ENCODE data around the gene KLHL35. TPM values are rescaled to one million over a fixed set of nuclear protein-coding genes. Genes with fewer than 3 reads are reported as not detected.
A peak's percentile ranks its signal among the peaks of the same experiment; 100 is the strongest.

KLHL35 gene
- total RNA-seq, 1 donor from 2014 or later = 0.55 TPM

DNA sequence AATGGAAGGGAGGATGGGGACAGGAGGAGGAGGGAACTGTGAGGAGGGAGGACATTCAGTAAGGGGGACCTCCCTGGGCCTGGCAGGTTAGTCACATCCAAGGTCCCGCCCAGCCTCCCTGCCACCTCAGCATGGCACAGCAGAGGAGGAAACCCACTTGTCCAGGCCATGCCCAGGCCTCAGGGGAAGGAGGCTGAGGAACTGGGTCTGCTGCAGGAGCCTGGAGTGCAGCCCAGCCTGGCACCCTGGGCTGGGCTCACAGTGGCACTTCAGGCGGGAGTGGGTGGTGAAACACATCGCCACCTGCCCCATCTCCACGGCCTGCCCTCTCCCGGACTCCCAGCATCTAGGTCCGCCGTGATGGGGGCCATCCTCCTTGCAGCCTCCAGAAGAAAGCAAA is 17.2 kb upstream of the KLHL35 start:
- Mint-ChIP-seq H3K36me3 (ENCODE audit: insufficient read depth) (no peaks in the 10 kb centered on the region), H3K27me3 (peaks cover 22% of the 10 kb centered on the region)

DNA sequence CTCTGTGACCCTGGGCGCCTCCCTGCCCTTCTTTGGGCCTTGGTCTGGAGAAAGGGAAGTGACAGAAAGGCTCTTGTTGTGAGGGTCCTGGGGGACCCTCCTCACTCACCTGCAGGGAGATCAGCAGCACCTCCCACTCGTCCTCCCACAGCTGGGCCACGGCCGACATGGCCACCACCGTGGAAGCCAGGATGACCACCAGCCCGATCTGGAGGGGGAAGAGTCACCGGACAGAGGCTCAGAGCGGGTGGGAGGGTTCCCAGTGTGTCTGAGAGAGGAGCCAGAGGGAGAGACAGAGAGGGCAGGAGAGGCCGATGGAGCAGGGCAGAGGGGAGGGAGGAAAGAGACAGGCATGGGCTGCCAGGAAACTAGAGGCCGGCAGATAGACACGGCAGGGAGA is 16.8 kb upstream of the KLHL35 start:
- TF ChIP-seq, protein P1, sequence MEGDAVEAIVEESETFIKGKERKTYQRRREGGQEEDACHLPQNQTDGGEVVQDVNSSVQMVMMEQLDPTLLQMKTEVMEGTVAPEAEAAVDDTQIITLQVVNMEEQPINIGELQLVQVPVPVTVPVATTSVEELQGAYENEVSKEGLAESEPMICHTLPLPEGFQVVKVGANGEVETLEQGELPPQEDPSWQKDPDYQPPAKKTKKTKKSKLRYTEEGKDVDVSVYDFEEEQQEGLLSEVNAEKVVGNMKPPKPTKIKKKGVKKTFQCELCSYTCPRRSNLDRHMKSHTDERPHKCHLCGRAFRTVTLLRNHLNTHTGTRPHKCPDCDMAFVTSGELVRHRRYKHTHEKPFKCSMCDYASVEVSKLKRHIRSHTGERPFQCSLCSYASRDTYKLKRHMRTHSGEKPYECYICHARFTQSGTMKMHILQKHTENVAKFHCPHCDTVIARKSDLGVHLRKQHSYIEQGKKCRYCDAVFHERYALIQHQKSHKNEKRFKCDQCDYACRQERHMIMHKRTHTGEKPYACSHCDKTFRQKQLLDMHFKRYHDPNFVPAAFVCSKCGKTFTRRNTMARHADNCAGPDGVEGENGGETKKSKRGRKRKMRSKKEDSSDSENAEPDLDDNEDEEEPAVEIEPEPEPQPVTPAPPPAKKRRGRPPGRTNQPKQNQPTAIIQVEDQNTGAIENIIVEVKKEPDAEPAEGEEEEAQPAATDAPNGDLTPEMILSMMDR (IDR thresholded peaks at IDR 0.05; ENCODE audit: unreplicated experiment) = no peak
- H3K9me3 Mint-ChIP-seq (ENCODE audit: low read depth) = no peaks in the 10 kb centered on the region
- H3K36me3 Mint-ChIP-seq (ENCODE audit: insufficient read depth) = no peaks in the 10 kb centered on the region
- H3K27ac Mint-ChIP-seq = no peak overlapping the region
- no peak for DNase-seq (ENCODE audit: low spot score, unreplicated experiment)
- no peak overlapping the region for H3K4me3 Mint-ChIP-seq (ENCODE audit: low read depth)
- H3K27me3 Mint-ChIP-seq = peaks cover 24% of the 10 kb centered on the region
- no peaks in the 10 kb centered on the region for H3K4me1 Mint-ChIP-seq (ENCODE audit: low read depth)

More for the DNA sequence above, 17.2 kb upstream of the KLHL35 start:
- Mint-ChIP-seq H3K27ac (no peak overlapping the region), H3K4me1 (ENCODE audit: low read depth) (no peaks in the 10 kb centered on the region), H3K9me3 (ENCODE audit: low read depth) (no peaks in the 10 kb centered on the region), H3K4me3 (ENCODE audit: low read depth) (no peak overlapping the region)
- TF ChIP-seq, protein P1 (IDR thresholded peaks at IDR 0.05; ENCODE audit: unreplicated experiment) = no peak
- DNase-seq (ENCODE audit: low spot score, unreplicated experiment) = no peak

DNA sequence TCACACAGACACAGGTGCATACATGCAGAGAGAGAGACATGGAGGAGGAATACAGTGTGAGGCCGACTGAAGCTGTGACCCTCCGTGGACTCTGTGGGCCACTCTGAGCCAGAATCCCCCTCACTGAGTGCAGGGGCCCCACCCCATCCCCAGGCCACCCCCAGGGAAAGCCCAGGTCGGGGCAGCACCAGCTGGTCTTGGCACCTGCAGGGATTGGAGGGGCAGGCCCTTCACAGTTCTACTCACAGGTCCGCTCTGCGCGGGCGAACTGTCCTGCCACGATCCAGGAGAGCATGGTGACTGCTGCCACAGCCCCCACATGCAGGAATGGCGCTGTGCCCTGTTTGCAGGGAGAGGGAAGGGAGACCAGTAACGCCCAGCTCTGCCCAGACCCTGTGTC is 16.3 kb upstream of the KLHL35 start:
- H3K36me3 Mint-ChIP-seq (ENCODE audit: insufficient read depth) = no peaks in the 10 kb centered on the region
- TF ChIP-seq, protein P1 (IDR thresholded peaks at IDR 0.05; ENCODE audit: unreplicated experiment) = no peak
- H3K27me3 Mint-ChIP-seq = peaks cover 24% of the 10 kb centered on the region

DNA sequence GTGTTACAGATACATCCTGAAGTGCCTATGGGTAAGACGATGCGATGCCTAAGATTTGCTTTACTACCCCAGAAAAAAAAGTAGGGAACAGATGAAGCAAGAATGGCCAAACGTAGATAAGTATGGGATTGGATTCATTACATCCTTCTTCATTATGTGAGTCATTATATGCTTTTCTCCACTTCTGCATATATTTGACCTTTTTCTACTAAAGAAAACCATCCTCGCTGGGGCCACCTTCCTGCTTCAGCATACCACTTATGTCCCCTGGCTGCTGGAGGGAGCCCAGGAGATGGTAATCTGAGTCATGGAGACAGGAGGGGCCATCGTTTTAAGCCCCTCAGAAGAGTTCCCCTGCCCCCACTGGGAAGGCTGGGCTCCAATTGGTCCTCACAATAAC is 14.4 kb upstream of the KLHL35 start:
- DNase-seq (ENCODE audit: low spot score, unreplicated experiment) = no peak
- Mint-ChIP-seq H3K27ac (no peak overlapping the region), H3K4me3 (ENCODE audit: low read depth) (no peak overlapping the region), H3K4me1 (ENCODE audit: low read depth) (no peaks in the 10 kb centered on the region), H3K9me3 (ENCODE audit: low read depth) (no peaks in the 10 kb centered on the region), H3K27me3 (peaks cover 26% of the 10 kb centered on the region), H3K36me3 (ENCODE audit: insufficient read depth) (no peaks in the 10 kb centered on the region)
- TF ChIP-seq, protein P1 (IDR thresholded peaks at IDR 0.05; ENCODE audit: unreplicated experiment) = no peak

More for the DNA sequence above, 16.3 kb upstream of the KLHL35 start:
- no peaks in the 10 kb centered on the region for H3K4me1 Mint-ChIP-seq (ENCODE audit: low read depth)
- no peak for DNase-seq (ENCODE audit: low spot score, unreplicated experiment)
- H3K4me3 Mint-ChIP-seq (ENCODE audit: low read depth) = no peak overlapping the region
- H3K9me3 Mint-ChIP-seq (ENCODE audit: low read depth) = no peaks in the 10 kb centered on the region
- no peak overlapping the region for H3K27ac Mint-ChIP-seq

DNA sequence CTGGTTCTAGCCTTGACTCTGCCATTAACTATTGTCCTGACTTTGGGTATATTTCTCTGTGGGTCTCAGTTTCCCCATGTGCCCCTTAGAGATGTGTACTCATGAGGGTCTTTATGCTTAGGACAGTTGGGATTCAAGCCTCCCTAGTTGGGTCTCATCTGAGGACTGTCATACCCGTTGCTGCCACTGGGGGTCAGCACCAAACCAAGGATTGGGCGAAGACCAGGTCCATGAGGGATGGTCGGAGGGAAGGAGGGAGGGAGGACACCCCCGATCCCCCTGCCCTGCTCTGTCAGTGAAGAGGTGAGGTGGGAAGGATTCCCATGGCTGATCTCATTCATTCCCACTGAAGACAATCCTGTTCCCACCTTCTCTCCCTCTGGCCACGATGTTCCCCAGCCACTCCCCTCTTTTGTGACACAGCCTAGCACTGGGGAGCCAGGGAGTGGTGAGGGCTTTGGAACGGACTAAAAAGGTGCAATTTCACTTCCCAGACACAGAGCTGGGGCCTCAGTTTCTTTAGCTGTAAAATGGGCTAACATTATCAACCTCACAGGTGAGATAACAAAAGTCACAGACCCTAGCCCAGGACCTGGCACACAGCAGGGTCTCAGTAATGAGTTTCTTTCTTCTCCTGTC is 12.4 kb upstream of the KLHL35 start:
- Mint-ChIP-seq H3K4me1 (ENCODE audit: low read depth) (no peaks in the 10 kb centered on the region), H3K27ac (no peak overlapping the region), H3K27me3 (peaks cover 15% of the 10 kb centered on the region), H3K9me3 (ENCODE audit: low read depth) (no peaks in the 10 kb centered on the region), H3K36me3 (ENCODE audit: insufficient read depth) (no peaks in the 10 kb centered on the region), H3K4me3 (ENCODE audit: low read depth) (no peak overlapping the region)
- TF ChIP-seq, protein P1 (IDR thresholded peaks at IDR 0.05; ENCODE audit: unreplicated experiment) = peak; percentile 96
- peak; percentile 69 for DNase-seq (ENCODE audit: low spot score, unreplicated experiment)

Measured in progenitor cell of endocrine pancreas (in vitro differentiated cells).